GM12872 (cell line): Measurements from ENCODE around the gene RGS7.

ENCODE experiments used
- CTCF ChIP-seq: IDR thresholded peaks from 3 replicates; pipeline ENCODE4 v1.5.1; 2011; ENCODE audit warnings: low read depth, mild to moderate bottlenecking, low read length, moderate library complexity; ENCODE audit not compliant: insufficient read depth

RGS7 gene

GRCh38 chr1:241167121-241167630, 189.8 kb downstream of the RGS7 start:
- no peak for TF ChIP-seq CTCF

GRCh38 chr1:241166625-241167024, 190.4 kb downstream of the RGS7 start:
- no peak for TF ChIP-seq CTCF

DNA sequence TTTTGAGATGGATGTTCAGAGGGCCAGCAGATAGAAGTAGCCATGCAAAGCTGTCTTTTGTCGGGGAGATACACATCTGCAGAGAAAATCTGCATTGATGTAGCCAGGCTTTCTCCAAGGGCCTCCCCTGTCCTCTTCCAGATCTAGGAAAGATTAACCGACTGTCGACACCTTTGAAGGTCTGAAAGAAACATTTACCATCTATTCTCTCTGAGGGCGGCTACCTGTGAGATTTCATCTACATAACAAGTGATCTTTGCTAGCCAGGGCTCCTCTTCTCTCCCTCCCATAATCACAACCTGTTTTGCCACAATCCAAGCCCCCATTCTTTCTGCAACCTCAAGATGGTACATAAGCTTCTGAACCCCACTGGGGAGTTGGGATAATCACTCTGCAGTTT, 193.6 kb downstream of the RGS7 start:
- TF ChIP-seq CTCF = no peak

DNA sequence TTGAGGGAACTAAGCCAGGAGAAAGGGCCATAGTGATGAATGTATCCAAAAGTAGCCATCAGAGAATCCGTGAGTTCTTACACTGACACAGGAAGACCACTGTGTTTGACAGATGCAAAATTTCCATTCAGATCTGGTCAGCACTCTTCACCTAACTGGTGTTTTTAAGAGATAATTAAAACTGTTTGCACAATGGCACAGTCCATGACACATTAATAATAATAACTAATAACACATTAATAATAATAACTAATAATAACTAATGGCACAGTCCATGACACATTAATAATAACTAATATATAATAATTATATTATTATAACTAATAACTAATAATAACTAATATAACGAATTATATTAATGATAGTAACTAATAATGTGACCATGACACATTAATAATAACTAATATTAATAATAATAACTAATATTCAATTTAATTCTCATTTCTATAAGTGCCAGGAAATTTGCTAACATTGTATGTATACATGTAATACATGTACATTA, 195.8 kb downstream of the RGS7 start:
- TF ChIP-seq CTCF = no peak

GRCh38 chr1:241157435-241157834, 199.6 kb downstream of the RGS7 start:
- no peak for TF ChIP-seq CTCF

DNA sequence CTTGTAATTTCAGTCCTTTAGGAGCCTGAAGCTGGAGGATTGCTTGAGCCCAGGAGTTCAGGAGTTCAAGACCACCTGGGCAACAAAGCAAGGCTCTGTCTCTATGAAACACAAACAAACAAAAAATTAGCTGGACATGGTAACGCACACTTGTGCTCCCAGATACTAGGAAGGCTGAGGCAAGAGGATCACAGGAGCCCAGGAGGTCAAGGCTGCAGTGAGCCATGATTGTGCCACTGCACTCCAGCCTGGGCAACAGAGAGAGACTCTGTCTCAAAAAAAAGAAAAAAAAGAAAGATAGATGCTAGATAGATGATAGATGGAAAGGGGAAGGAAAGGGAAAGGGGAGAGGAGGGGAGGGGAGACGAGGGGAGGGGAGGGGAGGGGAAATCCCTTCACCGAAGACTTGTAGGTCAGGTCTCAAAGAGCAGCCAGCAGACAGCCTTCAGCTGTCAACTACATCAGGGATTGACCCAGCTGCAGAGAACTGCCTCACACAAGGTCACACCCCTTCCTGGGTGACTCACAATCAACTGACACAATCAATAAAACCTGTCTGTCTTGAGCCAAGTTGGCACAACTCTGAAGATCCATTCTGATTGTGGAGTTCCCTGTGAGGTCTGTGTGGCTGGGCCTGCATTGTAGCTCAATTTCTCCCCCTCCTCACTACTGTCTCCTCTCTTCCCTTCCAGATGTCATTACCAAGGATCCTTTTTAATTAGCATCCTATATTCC, 200.6 kb downstream of the RGS7 start:
- no peak for TF ChIP-seq CTCF

GRCh38 chr1:241145881-241146280, 211.1 kb downstream of the RGS7 start:
- no peak for TF ChIP-seq CTCF
